HG03039 (cell line): Measurements from ENCODE around the gene CHP1.
"Not testable (repeated sequence)": the region's sequence is repeated elsewhere in the genome, so short reads cannot be mapped to it uniquely, and the experiment has no call there.

Experiments
- ATAC-seq: cut with Tn5 transposase; IDR thresholded peaks from one replicate; pipeline ENCODE4 v1.9.1; 2021; ENCODE audit warnings: mild to moderate bottlenecking, moderate library complexity; ENCODE audit not compliant: unreplicated experiment

Gene CHP1

GRCh38 chr15:41289953-41290352 lies 58.9 kb downstream of the CHP1 start:
- no peak for ATAC-seq

GRCh38 chr15:41291065-41291631 lies 60.1 kb downstream of the CHP1 start:
- ATAC-seq = no peak

- ATAC-seq = no peak
Measured at GRCh38 chr15:41292521-41292920, 61.5 kb downstream of the CHP1 start.

- not testable (repeated sequence) for ATAC-seq
Measured at GRCh38 chr15:41301139-41301538, 70.1 kb downstream of the CHP1 start.

GRCh38 chr15:41301587-41301986 lies 70.5 kb downstream of the CHP1 start:
- no peak for ATAC-seq

GRCh38 chr15:41304149-41304770 lies 73.2 kb downstream of the CHP1 start:
- ATAC-seq = no peak

- no peak for ATAC-seq
Measured at GRCh38 chr15:41307679-41308078, 76.6 kb downstream of the CHP1 start.

GRCh38 chr15:41309226-41309905 lies 78.3 kb downstream of the CHP1 start:
- no peak for ATAC-seq

GRCh38 chr15:41320805-41321330 lies 89.8 kb downstream of the CHP1 start:
- ATAC-seq = not testable (repeated sequence)

GRCh38 chr15:41323611-41324010 lies 92.5 kb downstream of the CHP1 start:
- no peak for ATAC-seq

GRCh38 chr15:41331281-41331680 lies 100.2 kb downstream of the CHP1 start:
- ATAC-seq = no peak
